HG02973 (cell line): ENCODE measurements around the gene NOC2L.

ENCODE experiments used
- ATAC-seq: cut with Tn5 transposase; IDR thresholded peaks from one replicate; pipeline ENCODE4 v1.9.1; 2021; ENCODE audit warnings: moderate library complexity; ENCODE audit not compliant: unreplicated experiment

NOC2L gene

DNA sequence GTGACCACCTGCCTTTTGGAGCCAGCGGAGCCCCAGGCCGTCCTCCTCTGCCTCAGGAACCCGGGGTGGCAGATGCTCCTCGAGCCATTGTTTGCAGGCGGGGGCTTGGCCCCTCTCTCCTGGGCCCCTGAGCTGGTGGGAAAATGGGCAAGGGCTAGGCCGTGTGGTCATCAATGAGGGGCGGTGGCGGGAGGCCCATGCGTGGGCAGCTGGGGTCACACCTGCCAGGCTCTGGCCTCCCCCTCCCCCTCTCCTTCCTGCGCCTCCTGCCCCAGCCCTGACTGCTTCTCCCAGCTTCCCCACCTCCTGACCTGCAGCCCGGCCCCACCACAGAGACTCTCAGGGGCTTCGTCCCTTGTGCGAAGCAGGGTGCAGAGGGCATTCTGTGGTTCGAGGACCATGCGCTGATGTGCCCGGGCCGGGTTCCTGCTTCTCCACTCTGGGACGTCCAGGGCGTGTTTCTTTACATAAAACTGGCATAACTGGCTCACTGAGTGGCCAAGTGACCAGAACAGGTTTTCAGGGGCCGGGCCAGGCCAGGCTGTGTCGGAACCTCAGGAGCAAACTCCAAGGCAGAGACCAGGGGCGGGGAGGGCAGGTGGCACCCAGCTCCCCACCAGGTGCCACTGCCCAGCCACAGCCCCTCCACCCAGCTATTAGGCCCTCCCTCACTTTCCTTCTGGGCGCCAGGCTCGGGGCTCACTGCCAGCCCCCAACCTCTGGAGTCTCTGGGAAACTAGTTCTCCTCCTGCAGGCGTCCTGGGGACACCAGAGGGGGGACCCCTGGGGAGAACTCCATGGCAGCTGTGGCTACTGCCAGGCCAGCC lies 26.1 kb downstream of the NOC2L start:
- no peak for ATAC-seq

DNA sequence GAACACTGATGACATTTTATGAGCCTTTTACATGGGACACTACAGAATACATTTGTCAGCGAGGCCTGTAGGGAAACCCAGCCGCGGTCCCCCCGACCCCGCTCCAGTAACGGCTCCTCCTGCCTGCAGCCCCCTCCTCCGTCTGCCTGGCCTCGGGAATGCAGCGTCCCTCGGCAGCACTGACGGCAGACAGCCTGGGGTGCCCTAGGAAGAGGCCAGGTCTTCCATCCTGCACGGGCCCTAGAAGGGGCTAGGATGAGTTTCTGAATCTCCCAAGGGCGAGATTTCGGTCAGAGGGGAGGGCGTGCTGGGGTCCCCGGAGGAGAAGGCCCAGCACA lies 26.9 kb downstream of the NOC2L start:
- ATAC-seq = no peak

GRCh38 chr1:931380-932172 lies 27.5 kb downstream of the NOC2L start:
- no peak for ATAC-seq

GRCh38 chr1:930633-931138 lies 28.4 kb downstream of the NOC2L start:
- ATAC-seq = no peak

- no peak for ATAC-seq
Measured at GRCh38 chr1:929712-930632, 29.1 kb downstream of the NOC2L start.

DNA sequence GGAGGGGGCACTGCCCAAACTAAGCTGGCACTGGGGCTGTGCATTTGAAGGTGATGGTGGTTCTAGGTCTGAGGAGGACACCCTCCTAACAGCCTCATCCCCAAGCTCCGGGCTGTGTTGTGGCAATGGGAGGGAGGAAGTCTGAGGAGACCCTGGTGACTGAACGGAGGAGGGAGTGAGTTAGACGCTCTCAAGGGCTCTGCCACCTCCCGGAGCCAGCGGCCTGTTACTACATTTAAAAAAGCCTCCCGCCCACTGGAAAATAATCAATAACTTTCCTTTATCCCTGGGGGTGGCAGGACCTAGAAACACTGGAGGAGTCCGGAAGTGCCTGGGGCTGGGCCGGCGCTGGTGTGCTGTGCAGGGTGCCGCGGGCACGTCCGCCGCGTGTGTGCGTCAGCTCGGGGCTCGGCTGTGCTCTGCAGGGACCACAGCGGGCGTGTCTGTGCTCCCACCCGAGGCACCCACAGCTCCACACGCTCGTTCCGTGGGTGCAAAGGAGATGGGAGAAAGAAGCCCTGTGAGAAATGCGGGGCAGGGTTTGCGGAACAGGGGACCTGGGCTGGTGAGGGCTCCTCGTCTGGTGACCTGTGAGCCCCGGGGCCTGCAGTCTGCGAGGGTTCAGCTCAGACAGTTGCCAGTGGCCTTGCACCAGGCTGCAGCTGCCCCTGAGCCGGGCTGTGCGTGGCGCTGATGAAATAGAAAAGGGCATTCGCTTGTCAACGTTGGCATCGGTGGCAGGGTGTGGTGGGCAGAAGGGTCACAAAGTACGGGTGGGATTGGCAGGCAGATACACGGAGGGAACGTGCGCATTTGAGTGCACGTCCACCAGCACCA lies 30.0 kb downstream of the NOC2L start:
- ATAC-seq = no peak

GRCh38 chr1:927748-928147 lies 31.3 kb downstream of the NOC2L start:
- ATAC-seq = no peak

- ATAC-seq = no peak
Measured at GRCh38 chr1:927234-927633, 31.8 kb downstream of the NOC2L start.

DNA sequence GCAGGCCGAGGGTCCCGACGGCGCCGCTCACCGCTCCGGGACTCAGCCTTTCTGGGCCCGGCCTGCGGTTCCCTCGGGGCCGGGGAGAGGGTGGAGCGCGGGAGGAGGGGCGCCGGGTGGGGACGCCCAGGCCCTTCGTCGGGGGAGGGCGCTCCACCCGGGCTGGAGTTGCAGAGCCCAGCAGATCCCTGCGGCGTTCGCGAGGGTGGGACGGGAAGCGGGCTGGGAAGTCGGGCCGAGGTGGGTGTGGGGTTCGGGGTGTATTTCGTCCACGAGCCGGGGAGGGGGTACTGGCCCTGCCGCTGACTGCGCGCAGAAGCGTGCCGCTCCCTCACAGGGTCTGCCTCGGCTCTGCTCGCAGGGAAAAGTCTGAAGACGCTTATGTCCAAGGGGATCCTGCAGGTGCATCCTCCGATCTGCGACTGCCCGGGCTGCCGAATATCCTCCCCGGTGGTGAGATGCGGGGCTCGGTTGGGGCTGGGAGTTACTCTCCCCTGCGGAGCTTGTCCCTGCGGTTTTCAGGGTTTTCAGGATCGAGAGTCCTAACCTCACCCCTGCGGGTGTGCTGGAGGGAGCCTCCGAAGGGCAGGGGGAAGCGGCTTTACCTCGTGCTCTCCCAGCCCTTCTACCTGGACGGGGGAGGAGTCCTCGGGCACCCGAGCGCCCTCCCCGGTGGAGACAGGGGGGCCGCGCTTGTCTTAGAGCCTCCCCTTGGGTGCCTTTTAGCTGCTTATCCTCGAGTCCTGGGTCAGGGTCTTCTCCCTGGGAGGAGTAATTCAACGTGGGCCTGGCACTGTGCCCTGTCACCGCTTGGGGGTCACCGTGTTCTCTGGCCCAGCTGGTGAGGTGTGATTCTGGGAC lies 33.3 kb downstream of the NOC2L start:
- no peak for ATAC-seq

- ATAC-seq = no peak
Measured at GRCh38 chr1:924656-925560, 34.1 kb downstream of the NOC2L start.

- no peak for ATAC-seq
Measured at GRCh38 chr1:923991-924655, 34.9 kb downstream of the NOC2L start.

- no peak for ATAC-seq
Measured at GRCh38 chr1:923131-923990, 35.7 kb downstream of the NOC2L start, which contains the start of gene SAMD11. TSS of gene SAMD11 (plus strand) at chr1:923923. CDS start at chr1:924432, 509 bp downstream.

GRCh38 chr1:921011-921837 lies 37.8 kb downstream of the NOC2L start:
- no peak for ATAC-seq

- no peak for ATAC-seq
Measured at GRCh38 chr1:920521-920920, 38.5 kb downstream of the NOC2L start.

DNA sequence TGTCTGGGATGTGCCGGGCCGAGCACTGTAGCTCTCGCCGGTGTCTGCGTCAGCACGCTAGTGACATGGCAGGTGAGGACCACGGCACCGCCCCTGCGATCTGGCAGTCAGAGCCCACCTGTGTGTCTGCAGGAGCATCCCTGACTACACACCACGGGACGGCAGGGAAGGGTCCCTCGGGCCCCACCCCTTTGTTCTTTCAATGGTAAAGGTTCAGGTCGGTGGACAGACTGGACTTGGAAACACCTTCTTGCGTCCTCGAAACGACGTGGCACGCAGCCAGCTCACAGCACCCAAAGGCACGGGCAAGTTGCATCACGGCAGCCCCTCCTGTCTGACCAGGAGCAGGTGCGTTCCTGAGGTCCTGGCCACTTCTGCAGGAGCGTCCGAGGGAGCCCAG lies 39.0 kb downstream of the NOC2L start:
- ATAC-seq = no peak
